ENCODE measurements around the gene SYT13.

The SYT13 gene

DNA sequence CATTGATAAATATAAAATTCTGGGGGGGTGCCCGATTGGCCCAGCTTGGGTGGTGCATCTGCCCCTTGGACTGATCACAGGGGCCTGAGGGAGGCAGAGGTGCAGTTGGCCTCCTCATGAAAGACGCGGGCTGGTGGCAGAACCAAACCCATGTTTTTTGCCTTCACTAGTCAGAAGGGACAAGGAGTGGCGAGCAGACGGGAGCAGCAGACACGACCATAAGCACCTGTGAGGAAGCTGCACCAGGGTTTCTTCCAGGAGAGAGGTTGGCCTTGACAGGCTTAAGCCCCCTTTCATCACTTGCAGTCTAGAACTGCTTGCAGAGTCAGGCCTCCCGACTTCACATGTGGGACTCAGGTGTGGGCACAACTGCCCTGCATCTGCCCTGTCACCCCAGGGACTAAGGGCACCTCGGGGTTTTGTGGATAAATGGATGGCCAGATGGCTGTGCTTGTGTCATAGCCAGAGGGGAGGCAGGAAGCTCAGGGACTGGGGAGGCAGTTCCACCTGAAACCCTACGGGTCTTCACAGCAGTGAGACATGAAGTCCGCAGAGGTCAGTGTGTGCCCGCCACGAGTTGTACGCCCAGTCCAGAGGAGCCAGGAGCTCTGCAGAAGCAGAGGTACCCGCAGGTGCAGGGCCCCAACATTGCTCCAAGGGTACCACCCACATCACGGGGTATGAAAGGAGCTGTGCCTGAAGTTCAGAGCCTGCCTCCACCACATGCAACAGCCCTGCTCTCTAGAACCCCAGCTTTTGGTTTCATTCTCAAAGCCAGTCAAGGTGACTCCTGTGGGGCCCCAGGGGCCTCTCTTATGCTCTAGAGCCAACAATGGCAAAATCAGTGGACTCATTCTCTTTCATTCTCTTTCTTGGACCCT, 18.2 kb upstream of the SYT13 start:
- H3K9me3 ChIP-seq (ENCODE audit: insufficient read depth, low read length, severe bottlenecking): no peaks in the 10 kb centered on the region
- TF ChIP-seq, protein P1, sequence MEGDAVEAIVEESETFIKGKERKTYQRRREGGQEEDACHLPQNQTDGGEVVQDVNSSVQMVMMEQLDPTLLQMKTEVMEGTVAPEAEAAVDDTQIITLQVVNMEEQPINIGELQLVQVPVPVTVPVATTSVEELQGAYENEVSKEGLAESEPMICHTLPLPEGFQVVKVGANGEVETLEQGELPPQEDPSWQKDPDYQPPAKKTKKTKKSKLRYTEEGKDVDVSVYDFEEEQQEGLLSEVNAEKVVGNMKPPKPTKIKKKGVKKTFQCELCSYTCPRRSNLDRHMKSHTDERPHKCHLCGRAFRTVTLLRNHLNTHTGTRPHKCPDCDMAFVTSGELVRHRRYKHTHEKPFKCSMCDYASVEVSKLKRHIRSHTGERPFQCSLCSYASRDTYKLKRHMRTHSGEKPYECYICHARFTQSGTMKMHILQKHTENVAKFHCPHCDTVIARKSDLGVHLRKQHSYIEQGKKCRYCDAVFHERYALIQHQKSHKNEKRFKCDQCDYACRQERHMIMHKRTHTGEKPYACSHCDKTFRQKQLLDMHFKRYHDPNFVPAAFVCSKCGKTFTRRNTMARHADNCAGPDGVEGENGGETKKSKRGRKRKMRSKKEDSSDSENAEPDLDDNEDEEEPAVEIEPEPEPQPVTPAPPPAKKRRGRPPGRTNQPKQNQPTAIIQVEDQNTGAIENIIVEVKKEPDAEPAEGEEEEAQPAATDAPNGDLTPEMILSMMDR (IDR thresholded peaks at IDR 0.05; ENCODE audit: borderline replicate concordance, extremely low read depth, low read length, poor library complexity, severe bottlenecking): no peak
- no peak for TF ChIP-seq EZH2 (IDR thresholded peaks at IDR 0.05; ENCODE audit: borderline replicate concordance, low read depth, low read length, severe bottlenecking)
- H3K4me1 ChIP-seq (ENCODE audit: insufficient read depth, low read length): no peaks in the 10 kb centered on the region
- 0 out of 2 replicates have a peak, but pooled peaks cover 2% of the 10 kb centered on the region for H4K20me1 ChIP-seq (ENCODE audit: insufficient read depth, low read length)
- no peaks in the 10 kb centered on the region for H3K36me3 ChIP-seq (ENCODE audit: insufficient read depth, low read length)
- no peak overlapping the region for H3K4me3 ChIP-seq (ENCODE audit: low read depth in 1 of 2, low read length in 2 of 2)
- no peak overlapping the region for H3K9ac ChIP-seq (ENCODE audit: low read depth, low read length)
- H3K4me2 ChIP-seq (ENCODE audit: insufficient read depth, low read length): no peak overlapping the region
- no peak overlapping the region for H2AFZ ChIP-seq (ENCODE audit: low read depth, low read length)
- no peak overlapping the region for H3K27ac ChIP-seq (ENCODE audit: low read length)
- peaks cover 5% of the 10 kb centered on the region for H3K27me3 ChIP-seq (ENCODE audit: insufficient read depth, low read length, poor library complexity)
- no peaks in the 10 kb centered on the region for H3K79me2 ChIP-seq (ENCODE audit: insufficient read depth, low read length)
- DNase-seq: no peak
- ATAC-seq (ENCODE audit: insufficient read depth, low read depth): no peak

DNA sequence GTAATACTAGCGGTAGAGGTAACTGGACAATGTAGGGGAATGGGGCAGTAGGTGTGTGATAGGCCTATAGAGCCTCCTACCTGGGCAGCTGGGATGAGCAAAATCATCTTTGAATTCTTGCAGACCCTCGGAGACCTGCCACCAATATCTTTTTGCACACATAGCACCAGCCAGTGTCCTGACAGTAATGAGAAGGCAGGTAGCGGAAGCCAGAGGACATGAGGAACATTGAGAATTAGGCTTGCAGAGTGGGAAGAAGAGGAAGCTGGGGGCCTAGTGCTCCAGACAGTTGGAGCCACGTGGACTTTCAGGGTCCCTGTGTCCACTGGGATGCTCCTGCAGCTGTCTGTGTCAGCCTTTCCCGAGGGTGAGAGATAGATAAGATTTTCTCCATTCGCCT, 17.2 kb upstream of the SYT13 start:
- Histone ChIP-seq H3K4me2 (ENCODE audit: insufficient read depth, low read length) (no peak overlapping the region), H4K20me1 (ENCODE audit: insufficient read depth, low read length) (0 out of 2 replicates have a peak, but pooled peaks cover 2% of the 10 kb centered on the region), H3K4me3 (ENCODE audit: low read depth in 1 of 2, low read length in 2 of 2) (no peak overlapping the region), H3K4me1 (ENCODE audit: insufficient read depth, low read length) (no peaks in the 10 kb centered on the region), H3K9ac (ENCODE audit: low read depth, low read length) (no peak overlapping the region), H3K79me2 (ENCODE audit: insufficient read depth, low read length) (no peaks in the 10 kb centered on the region), H3K27ac (ENCODE audit: low read length) (no peak overlapping the region), H2AFZ (ENCODE audit: low read depth, low read length) (no peak overlapping the region), H3K9me3 (ENCODE audit: insufficient read depth, low read length, severe bottlenecking) (no peaks in the 10 kb centered on the region), H3K27me3 (ENCODE audit: insufficient read depth, low read length, poor library complexity) (peaks cover 5% of the 10 kb centered on the region), H3K36me3 (ENCODE audit: insufficient read depth, low read length) (no peaks in the 10 kb centered on the region)
- ATAC-seq (ENCODE audit: insufficient read depth, low read depth): no peak
- no peak for DNase-seq
- TF ChIP-seq, protein P1 (IDR thresholded peaks at IDR 0.05; ENCODE audit: borderline replicate concordance, extremely low read depth, low read length, poor library complexity, severe bottlenecking): no peak
- no peak for TF ChIP-seq EZH2 (IDR thresholded peaks at IDR 0.05; ENCODE audit: borderline replicate concordance, low read depth, low read length, severe bottlenecking)

DNA sequence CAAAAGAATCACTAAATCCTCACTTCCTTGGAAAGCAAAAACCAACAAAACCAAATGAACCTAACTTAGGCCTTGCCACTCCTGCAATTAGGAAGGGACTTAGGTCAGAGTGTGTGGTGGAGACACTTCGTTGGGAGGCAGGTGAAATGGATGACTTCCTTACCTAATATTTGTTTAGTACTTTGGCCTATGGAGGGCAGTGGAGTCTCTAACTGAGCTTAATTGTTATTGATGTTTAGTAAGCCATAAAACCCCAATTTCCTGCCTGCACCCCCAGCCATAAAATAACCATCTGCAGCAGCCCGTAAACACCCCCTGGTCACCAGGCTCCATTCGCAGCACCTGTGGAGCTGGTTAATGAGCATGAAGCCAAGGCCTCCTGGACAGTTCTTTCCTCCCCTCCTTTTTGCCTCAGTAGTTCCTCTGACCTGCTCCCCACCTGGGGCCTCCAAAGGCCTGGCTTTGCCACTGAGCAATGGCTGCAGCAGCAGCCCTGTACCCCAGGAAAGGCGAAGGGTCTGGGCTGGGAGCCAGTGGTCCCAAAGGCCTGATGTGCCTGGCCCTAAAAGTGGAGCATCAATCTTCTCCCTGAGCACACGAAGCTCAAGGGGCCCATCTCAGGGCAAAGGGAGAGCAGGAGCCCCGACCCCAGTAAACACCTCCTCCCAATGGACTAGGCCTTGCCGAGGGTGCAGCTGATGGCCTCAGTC, 15.6 kb upstream of the SYT13 start:
- Histone ChIP-seq H3K27me3 (ENCODE audit: insufficient read depth, low read length, poor library complexity) (peaks cover 5% of the 10 kb centered on the region), H3K9me3 (ENCODE audit: insufficient read depth, low read length, severe bottlenecking) (no peaks in the 10 kb centered on the region), H3K27ac (ENCODE audit: low read length) (no peak overlapping the region), H2AFZ (ENCODE audit: low read depth, low read length) (no peak overlapping the region), H3K4me2 (ENCODE audit: insufficient read depth, low read length) (no peak overlapping the region), H3K9ac (ENCODE audit: low read depth, low read length) (no peak overlapping the region), H4K20me1 (ENCODE audit: insufficient read depth, low read length) (0 out of 2 replicates have a peak, but pooled peaks cover 2% of the 10 kb centered on the region), H3K79me2 (ENCODE audit: insufficient read depth, low read length) (no peaks in the 10 kb centered on the region), H3K4me1 (ENCODE audit: insufficient read depth, low read length) (no peaks in the 10 kb centered on the region), H3K36me3 (ENCODE audit: insufficient read depth, low read length) (no peaks in the 10 kb centered on the region), H3K4me3 (ENCODE audit: low read depth in 1 of 2, low read length in 2 of 2) (no peak overlapping the region)
- DNase-seq (no peak), ATAC-seq (ENCODE audit: insufficient read depth, low read depth) (no peak)
- TF ChIP-seq, protein P1 (IDR thresholded peaks at IDR 0.05; ENCODE audit: borderline replicate concordance, extremely low read depth, low read length, poor library complexity, severe bottlenecking): no peak
- TF ChIP-seq EZH2 (IDR thresholded peaks at IDR 0.05; ENCODE audit: borderline replicate concordance, low read depth, low read length, severe bottlenecking): no peak

All from DND-41 (cell line).